Measurements from ENCODE around the gene PRPS1. TPM values are rescaled to one million over a fixed set of nuclear protein-coding genes. Genes with fewer than 3 reads are reported as not detected.

Gene PRPS1
- polyA plus RNA-seq, 3 donors, result 10.4 to 11.8 (median 11.4) TPM

GRCh38 chrX:107676559-107677378 lies 48.5 kb downstream of the PRPS1 start:
- Mint-ChIP-seq H3K9me3 (no peaks in the 10 kb centered on the region), H3K4me1 (peaks cover 65% of the 10 kb centered on the region), H3K4me3 (peak overlapping the region; percentile 82 to 91), H3K27ac (peak overlapping the region; percentile 89 to 99 (median 97)), H3K27me3 (ENCODE audit: low read depth in 3 of 3) (peaks cover 0 to 8% (median 3%) of the 10 kb centered on the region in 3 donors), H3K36me3 (no peaks in the 10 kb centered on the region)
- peak overlapping the region; percentile 52 to 75 (median 69) for H3K4me3 ChIP-seq (replicated peaks in 1 of 3; ENCODE audit: low read depth in 2 of 3, low read length in 3 of 3)
- no peaks in the 10 kb centered on the region for H3K9me3 ChIP-seq (replicated peaks in 1 of 2; ENCODE audit: control insufficient read depth in 1 of 2, insufficient read depth in 1 of 2, low read length in 2 of 2)
- peak; percentile 77 to 82 (median 80) for DNase-seq
- H3K4me1 ChIP-seq (ENCODE audit: control insufficient read depth in 1 of 2, insufficient read depth in 2 of 2, low read length in 2 of 2), result peaks cover 66 to 72% of the 10 kb centered on the region in 2 donors
- H3K79me2 ChIP-seq (ENCODE audit: insufficient read depth, low read length), result peaks cover 9% of the 10 kb centered on the region
- no peaks in the 10 kb centered on the region for H3K36me3 ChIP-seq (replicated peaks in 1 of 2; ENCODE audit: control insufficient read depth in 1 of 2, insufficient read depth in 2 of 2, low read length in 2 of 2)
- no peak overlapping the region for H2AFZ ChIP-seq (ENCODE audit: insufficient read depth, low read depth, low read length, poor library complexity, severe bottlenecking)
- peak overlapping the region; percentile 63 for H3K4me2 ChIP-seq (replicated peaks; ENCODE audit: extremely low read depth, low read length, poor library complexity, severe bottlenecking)
- H4K20me1 ChIP-seq (ENCODE audit: insufficient read depth, low read length), result no peaks in the 10 kb centered on the region
- H3K27me3 ChIP-seq (ENCODE audit: control insufficient read depth in 2 of 2, insufficient read depth in 2 of 2, low read length in 2 of 2), result no peaks in the 10 kb centered on the region
- no peak for TF ChIP-seq CTCF (IDR thresholded peaks at IDR 0.05)
- intact Hi-C loops (cut with micrococcal nuclease), result no loop called here
- 3% methylated on average over 13 of the region's 30 CpGs for WGBS (ENCODE audit: insufficient coverage)
- H3K9ac ChIP-seq (ENCODE audit: insufficient read depth, low read length, poor library complexity, severe bottlenecking), result peak overlapping the region; percentile 86
- H3K27ac ChIP-seq (ENCODE audit: low read depth in 1 of 2, low read length in 2 of 2), result peak overlapping the region; percentile 87 to 95

GRCh38 chrX:107677501-107677901 lies 49.2 kb downstream of the PRPS1 start:
- H3K4me1 ChIP-seq (ENCODE audit: control insufficient read depth in 1 of 2, insufficient read depth in 2 of 2, low read length in 2 of 2), result peaks cover 66 to 72% of the 10 kb centered on the region in 2 donors
- peaks cover 8% of the 10 kb centered on the region for H3K79me2 ChIP-seq (ENCODE audit: insufficient read depth, low read length)
- peak overlapping the region in 6 of 7 donors; percentile 97 to 99 (median 98) for H3K27ac Mint-ChIP-seq
- peaks cover 65% of the 10 kb centered on the region for H3K4me1 Mint-ChIP-seq
- no peak for TF ChIP-seq CTCF (IDR thresholded peaks at IDR 0.05)
- peak in 1 of 3 donors; percentile 17 for DNase-seq
- H3K9me3 Mint-ChIP-seq, result no peaks in the 10 kb centered on the region
- no peaks in the 10 kb centered on the region for H3K36me3 ChIP-seq (replicated peaks in 1 of 2; ENCODE audit: control insufficient read depth in 1 of 2, insufficient read depth in 2 of 2, low read length in 2 of 2)
- peak overlapping the region; percentile 87 to 95 for H3K27ac ChIP-seq (ENCODE audit: low read depth in 1 of 2, low read length in 2 of 2)
- peak overlapping the region in 1 of 3 experiments; percentile 75 for H3K4me3 ChIP-seq (replicated peaks in 1 of 3; ENCODE audit: low read depth in 2 of 3, low read length in 3 of 3)
- H3K9me3 ChIP-seq (replicated peaks in 1 of 2; ENCODE audit: control insufficient read depth in 1 of 2, insufficient read depth in 1 of 2, low read length in 2 of 2), result no peaks in the 10 kb centered on the region
- H3K27me3 Mint-ChIP-seq (ENCODE audit: low read depth in 3 of 3), result peaks cover 0 to 9% (median 3%) of the 10 kb centered on the region in 3 donors
- no peaks in the 10 kb centered on the region for H4K20me1 ChIP-seq (ENCODE audit: insufficient read depth, low read length)
- no CpG with 5 or more reads among the region's 10 CpGs for whole genome bisulfite sequencing (ENCODE audit: insufficient coverage)
- no peaks in the 10 kb centered on the region for H3K36me3 Mint-ChIP-seq
- intact Hi-C loops (cut with micrococcal nuclease), result no loop called here
- no peak overlapping the region for H3K4me3 Mint-ChIP-seq
- no peaks in the 10 kb centered on the region for H3K27me3 ChIP-seq (ENCODE audit: control insufficient read depth in 2 of 2, insufficient read depth in 2 of 2, low read length in 2 of 2)
- H2AFZ ChIP-seq (ENCODE audit: insufficient read depth, low read depth, low read length, poor library complexity, severe bottlenecking), result no peak overlapping the region
- peak overlapping the region; percentile 63 for H3K4me2 ChIP-seq (replicated peaks; ENCODE audit: extremely low read depth, low read length, poor library complexity, severe bottlenecking)
- H3K9ac ChIP-seq (ENCODE audit: insufficient read depth, low read length, poor library complexity, severe bottlenecking), result peak overlapping the region; percentile 86

Data from CD14-positive monocyte (primary cell).